HG03095 (cell line): Measurements from ENCODE around the gene GPR62.
"Not testable (repeated sequence)": the region's sequence is repeated elsewhere in the genome, so short reads cannot be mapped to it uniquely, and the experiment has no call there.

ENCODE experiments used
- ATAC-seq: cut with Tn5 transposase; IDR thresholded peaks from one replicate; pipeline ENCODE4 v1.9.1; 2021; ENCODE audit warnings: moderate library complexity; ENCODE audit not compliant: unreplicated experiment

Gene GPR62

GRCh38 chr3:51955175-51955892 is at the start of gene GPR62:
TSS of gene GPR62 (plus strand) at chr3:51955381. CDS start at chr3:51955653, 272 bp downstream.
- ATAC-seq: no peak

GRCh38 chr3:51908026-51908425 is 47.2 kb upstream of the GPR62 start:
- no peak for ATAC-seq

GRCh38 chr3:51916418-51916817 is 38.8 kb upstream of the GPR62 start:
- no peak for ATAC-seq

GRCh38 chr3:51921081-51921578 is 34.1 kb upstream of the GPR62 start:
- no peak for ATAC-seq

- ATAC-seq: no peak
Measured at GRCh38 chr3:51927061-51927977, 27.9 kb upstream of the GPR62 start.

- ATAC-seq: no peak
Measured at GRCh38 chr3:51928438-51928837, 26.7 kb upstream of the GPR62 start.

- not testable (repeated sequence) for ATAC-seq
Measured at GRCh38 chr3:51928981-51929380, 26.2 kb upstream of the GPR62 start.

- ATAC-seq: no peak
Measured at GRCh38 chr3:51929420-51930003, 25.7 kb upstream of the GPR62 start.

GRCh38 chr3:51930439-51930838 is 24.7 kb upstream of the GPR62 start:
- ATAC-seq: no peak

GRCh38 chr3:51931756-51932155 is 23.4 kb upstream of the GPR62 start:
- ATAC-seq: no peak

- no peak for ATAC-seq
Measured at GRCh38 chr3:51932471-51933370, 22.5 kb upstream of the GPR62 start.

- ATAC-seq: no peak
Measured at GRCh38 chr3:51933471-51934138, 21.6 kb upstream of the GPR62 start.

GRCh38 chr3:51934139-51934850 is 20.9 kb upstream of the GPR62 start:
- ATAC-seq: no peak

- no peak for ATAC-seq
Measured at GRCh38 chr3:51934991-51935885, 19.9 kb upstream of the GPR62 start.

- no peak for ATAC-seq
Measured at GRCh38 chr3:51935886-51936755, 19.1 kb upstream of the GPR62 start.

- no peak for ATAC-seq
Measured at GRCh38 chr3:51937014-51937413, 18.2 kb upstream of the GPR62 start.
